Cardiac fibroblast (primary cell): ENCODE measurements around the gene C13orf46.

Source experiments
- DNase-seq, 2 donors: peaks; one replicate each; pipeline versions ENCODE4 v3.0.0 to v3.0.0-alpha.2; 2010; ENCODE audit warnings: low read depth in 2 of 2
- H3K4me3 ChIP-seq, 2 donors: replicated peaks in 1 of 2; 1 replicate in 1 of 2; 2 replicates in 1 of 2; pipeline ENCODE4 v1.5.1; 2011; ENCODE audit warnings: low read depth in 2 of 2, low read length in 2 of 2, mild to moderate bottlenecking in 2 of 2, moderate library complexity in 1 of 2
- TF ChIP-seq, protein P1 (sequence below): IDR thresholded peaks from one replicate; pipeline ENCODE4 v1.5.1; 2011; ENCODE audit warnings: low read depth, mild to moderate bottlenecking, low read length, inconsistent platforms

Gene C13orf46

DNA sequence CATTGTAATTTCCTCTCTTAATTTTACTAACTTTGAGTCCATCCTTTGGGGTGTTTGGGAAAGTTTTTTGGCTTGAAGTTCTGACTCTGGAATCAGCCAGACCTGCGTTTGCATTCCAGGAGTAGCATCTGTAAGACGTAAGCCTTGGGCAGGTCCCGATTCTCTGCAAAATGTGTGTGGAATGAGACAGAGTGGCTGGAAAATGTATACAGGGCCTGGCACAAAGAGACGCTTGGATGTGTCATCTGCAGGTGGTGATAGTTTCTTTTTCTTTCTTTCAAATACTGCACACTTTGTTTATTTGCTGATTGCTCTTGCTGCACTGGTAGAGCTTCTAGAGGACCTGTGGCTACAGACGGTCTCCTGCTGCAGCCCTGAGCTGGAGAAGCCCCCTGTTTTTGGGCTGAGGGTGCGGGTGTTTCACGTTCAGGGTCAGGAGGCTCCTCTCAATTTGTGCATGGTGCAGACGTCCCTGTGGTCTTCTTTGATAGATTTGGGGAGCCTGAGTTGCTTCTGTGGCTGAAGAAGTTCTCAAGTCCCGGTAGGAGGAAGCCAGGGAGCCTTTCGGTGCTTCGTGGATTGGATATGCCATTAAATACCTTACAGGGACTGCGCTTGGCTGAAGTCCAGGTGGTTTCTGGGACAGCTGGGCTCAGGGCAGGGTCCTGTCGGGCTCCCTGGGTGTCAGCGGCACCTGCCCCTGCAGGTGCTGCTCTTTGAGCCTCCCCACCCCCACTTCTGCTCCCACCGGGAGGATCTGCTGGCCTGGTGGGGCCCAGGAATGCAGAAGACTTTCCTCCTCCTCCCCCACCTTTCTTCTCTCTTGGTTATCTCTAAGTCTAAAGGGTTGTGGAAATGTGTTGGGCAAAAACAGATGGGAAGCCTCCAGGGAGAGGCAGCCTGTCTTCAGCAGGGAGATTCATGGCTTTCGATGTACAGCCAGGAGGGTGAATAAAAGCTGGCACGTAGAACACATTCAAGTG is 66.0 kb downstream of the C13orf46 start:
- no peak overlapping the region for H3K4me3 ChIP-seq
- TF ChIP-seq, protein P1, sequence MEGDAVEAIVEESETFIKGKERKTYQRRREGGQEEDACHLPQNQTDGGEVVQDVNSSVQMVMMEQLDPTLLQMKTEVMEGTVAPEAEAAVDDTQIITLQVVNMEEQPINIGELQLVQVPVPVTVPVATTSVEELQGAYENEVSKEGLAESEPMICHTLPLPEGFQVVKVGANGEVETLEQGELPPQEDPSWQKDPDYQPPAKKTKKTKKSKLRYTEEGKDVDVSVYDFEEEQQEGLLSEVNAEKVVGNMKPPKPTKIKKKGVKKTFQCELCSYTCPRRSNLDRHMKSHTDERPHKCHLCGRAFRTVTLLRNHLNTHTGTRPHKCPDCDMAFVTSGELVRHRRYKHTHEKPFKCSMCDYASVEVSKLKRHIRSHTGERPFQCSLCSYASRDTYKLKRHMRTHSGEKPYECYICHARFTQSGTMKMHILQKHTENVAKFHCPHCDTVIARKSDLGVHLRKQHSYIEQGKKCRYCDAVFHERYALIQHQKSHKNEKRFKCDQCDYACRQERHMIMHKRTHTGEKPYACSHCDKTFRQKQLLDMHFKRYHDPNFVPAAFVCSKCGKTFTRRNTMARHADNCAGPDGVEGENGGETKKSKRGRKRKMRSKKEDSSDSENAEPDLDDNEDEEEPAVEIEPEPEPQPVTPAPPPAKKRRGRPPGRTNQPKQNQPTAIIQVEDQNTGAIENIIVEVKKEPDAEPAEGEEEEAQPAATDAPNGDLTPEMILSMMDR: no peak
- DNase-seq: peak; percentile 66 to 70

DNA sequence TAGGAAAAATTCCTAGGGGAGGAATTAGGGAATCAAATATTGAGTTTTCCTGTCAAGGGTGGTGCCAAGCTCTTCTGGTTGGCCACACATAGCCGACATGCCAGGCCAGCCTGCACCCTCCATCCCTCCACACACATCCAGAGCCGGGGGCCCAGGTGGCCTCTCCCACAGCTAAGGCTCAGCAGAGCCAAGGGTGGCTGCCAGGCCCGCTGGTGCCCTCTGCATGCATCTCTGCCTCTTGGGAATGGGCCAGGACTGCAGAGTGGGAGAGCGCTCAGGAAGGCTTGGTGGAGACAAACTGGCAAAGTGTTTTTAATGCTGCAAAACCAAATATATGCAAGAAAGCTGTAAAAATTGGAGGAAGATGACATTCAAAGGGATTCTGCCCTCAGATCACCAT is 67.3 kb downstream of the C13orf46 start:
- no peak overlapping the region for H3K4me3 ChIP-seq
- TF ChIP-seq, protein P1: no peak
- DNase-seq: no peak

DNA sequence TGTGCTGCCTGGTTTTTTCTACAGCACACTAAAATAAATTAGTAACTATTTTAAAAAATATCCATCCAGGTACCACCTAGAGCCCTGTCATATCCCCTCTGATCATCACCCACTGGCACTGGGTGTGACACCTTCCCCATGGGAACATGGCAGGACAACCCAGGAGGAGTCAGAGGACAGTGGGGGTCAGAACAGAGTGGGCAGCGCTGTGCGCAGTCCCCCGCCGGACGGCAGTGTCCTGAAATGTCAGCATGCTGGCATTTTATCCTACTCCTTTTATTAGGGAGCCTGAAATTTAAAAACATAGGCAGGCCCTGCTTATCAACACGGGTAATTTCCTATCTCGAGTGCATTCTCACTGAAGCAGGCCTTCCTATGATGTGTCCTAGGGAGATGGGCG is 67.9 kb downstream of the C13orf46 start:
- TF ChIP-seq, protein P1: no peak
- DNase-seq: no peak
- H3K4me3 ChIP-seq: no peak overlapping the region

DNA sequence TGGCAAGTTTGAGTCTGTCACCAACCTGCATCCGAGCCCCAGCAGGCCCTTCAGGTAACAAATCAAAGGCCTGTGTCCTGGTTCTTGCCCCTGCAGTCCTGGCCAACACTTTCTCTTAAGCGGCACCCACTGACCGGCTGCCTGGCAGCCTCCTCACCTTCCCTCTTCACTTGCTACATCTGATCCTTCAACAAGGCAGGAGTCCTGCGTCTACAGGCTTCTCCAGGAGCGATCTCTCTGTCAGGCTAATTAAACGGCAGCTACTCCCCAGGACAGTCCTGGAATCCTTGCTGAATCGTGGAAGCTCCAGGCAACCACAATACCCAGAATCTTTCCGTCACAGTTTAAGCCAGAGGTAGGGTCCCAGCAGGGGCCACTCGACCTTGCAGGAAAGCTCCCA is 68.9 kb downstream of the C13orf46 start:
- H3K4me3 ChIP-seq: no peak overlapping the region
- no peak for DNase-seq
- TF ChIP-seq, protein P1: no peak

DNA sequence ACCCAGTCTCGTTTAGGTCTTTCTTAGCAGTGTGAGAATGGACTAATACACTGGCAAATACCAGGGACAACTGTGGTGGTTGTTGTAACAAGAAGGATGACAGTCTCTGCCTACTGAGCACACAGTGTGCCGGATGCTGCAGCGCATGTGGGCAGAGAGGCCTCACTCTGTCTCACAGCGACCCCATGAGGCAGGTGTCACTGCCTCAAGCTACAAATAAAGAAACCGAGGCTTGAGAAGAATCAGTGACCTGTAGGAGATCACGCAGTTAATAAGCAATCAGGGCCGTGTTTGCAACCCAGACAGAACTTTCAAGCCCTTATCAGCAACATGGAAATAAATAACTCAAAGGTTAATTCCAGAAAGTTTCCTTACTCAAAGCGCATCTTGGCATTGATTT is 69.5 kb downstream of the C13orf46 start:
- TF ChIP-seq, protein P1: peak; percentile 67
- H3K4me3 ChIP-seq: no peak overlapping the region
- DNase-seq: peak in 1 of 2 donors; percentile 66

DNA sequence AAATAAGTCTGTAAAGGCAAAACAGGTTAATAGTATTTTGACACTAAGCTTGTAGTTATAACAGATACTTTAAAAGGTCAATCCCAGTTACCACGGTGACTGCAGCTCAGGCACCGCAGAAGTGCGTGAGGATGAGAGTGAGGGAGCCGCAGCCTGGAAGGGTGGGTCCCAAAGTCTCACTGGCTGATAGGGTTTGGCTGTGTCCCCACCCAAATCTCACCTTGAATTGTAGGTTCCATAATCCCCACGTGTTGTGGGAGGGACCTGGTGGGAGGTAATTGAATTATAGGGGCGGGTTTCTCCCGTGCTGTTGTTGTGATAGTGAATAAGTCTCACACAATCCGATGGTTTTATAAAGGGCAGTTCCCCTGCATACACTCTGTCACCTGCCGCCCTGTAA is 70.0 kb downstream of the C13orf46 start:
- no peak overlapping the region for H3K4me3 ChIP-seq
- DNase-seq: no peak
- TF ChIP-seq, protein P1: no peak
